Progenitor cell of endocrine pancreas (in vitro differentiated cells): ENCODE results near the gene AKT2. TPM values are rescaled to one million over a fixed set of nuclear protein-coding genes. Genes with fewer than 3 reads are reported as not detected.
"Not testable (repeated sequence)": the region's sequence is repeated elsewhere in the genome, so short reads cannot be mapped to it uniquely, and the experiment has no call there.

Experiments
- DNase-seq: peaks from one replicate; pipeline ENCODE4 v3.0.0; 2021; ENCODE audit warnings: low spot score; ENCODE audit not compliant: unreplicated experiment
- H3K27ac Mint-ChIP-seq: 2 replicates; pipeline ENCODE4 v1.8.0; 2021; ENCODE audit warnings: mild to moderate bottlenecking, moderate library complexity, mixed read lengths
- H3K27me3 Mint-ChIP-seq: 2 replicates; pipeline ENCODE4 v1.8.0; 2021; ENCODE audit warnings: mixed read lengths
- H3K36me3 Mint-ChIP-seq: 2 replicates; pipeline ENCODE4 v1.8.0; 2022; ENCODE audit warnings: mixed read lengths; ENCODE audit not compliant: insufficient read depth
- H3K4me1 Mint-ChIP-seq: 2 replicates; pipeline ENCODE4 v1.8.0; 2021; ENCODE audit warnings: low read depth, mixed read lengths
- H3K4me3 Mint-ChIP-seq: 2 replicates; pipeline ENCODE4 v1.8.0; 2021; ENCODE audit warnings: low read depth, mild to moderate bottlenecking, moderate library complexity, mixed read lengths
- H3K9me3 Mint-ChIP-seq: 2 replicates; pipeline ENCODE4 v1.8.0; 2021; ENCODE audit warnings: low read depth, mixed read lengths
- total RNA-seq: library from RNA; stranded (reverse); gene quantifications from 2 replicates; pipeline ENCODE4 v1.2.1, GENCODE V29; 2021
- TF ChIP-seq, protein P1 (sequence below): fragments of 200-600 bp; sonication (generic); IDR thresholded peaks from one replicate; pipeline ENCODE4 v1.5.0; 2021; ENCODE audit warnings: antibody characterized with exemption, mild to moderate bottlenecking; ENCODE audit not compliant: unreplicated experiment

Gene AKT2
- total RNA-seq, 1 donor from 2014 or later = 200 TPM

DNA sequence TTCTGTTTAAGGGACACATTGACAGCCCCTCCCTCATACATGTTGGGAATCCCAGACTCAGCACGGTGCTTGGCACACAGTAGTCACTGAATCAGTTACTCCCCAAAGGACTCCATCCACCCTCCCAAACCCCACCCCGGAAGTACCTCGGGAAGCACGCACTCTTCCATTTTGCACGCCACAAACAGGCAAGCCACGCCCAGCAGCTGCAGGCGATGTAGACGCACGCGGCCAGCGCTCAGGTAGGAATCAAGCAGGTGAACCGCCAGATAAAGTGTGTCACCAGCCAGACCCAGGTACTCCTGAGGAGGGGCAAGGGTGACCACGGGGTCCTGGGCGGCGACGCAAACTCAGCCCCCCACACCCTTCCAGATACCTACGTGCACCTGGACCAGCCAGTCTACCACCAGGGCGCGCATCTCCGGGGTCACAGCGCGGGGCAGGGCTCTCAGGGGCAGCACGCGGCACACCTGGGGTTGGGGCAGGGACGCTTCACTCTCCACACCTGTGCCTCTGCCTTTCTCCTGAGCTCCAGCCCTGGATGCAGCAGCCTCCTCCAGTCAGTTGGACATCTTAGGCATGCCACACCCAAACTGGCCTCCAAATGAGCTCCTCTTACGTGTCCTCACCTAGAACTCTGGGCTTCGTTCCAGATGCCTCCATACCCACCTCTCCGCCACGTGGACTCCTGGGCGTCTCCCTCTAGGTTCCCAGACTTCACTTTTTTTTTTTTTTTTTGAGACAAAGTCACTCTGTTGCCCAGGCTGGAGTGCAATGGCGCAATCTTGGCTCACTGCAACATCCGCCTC, 60.6 kb downstream of the AKT2 start:
- H3K27me3 Mint-ChIP-seq = peaks cover 63% of the 10 kb centered on the region
- no peak overlapping the region for H3K27ac Mint-ChIP-seq
- peaks cover 3% of the 10 kb centered on the region for H3K36me3 Mint-ChIP-seq
- H3K9me3 Mint-ChIP-seq = peaks cover 4% of the 10 kb centered on the region
- DNase-seq = no peak
- TF ChIP-seq, protein P1, sequence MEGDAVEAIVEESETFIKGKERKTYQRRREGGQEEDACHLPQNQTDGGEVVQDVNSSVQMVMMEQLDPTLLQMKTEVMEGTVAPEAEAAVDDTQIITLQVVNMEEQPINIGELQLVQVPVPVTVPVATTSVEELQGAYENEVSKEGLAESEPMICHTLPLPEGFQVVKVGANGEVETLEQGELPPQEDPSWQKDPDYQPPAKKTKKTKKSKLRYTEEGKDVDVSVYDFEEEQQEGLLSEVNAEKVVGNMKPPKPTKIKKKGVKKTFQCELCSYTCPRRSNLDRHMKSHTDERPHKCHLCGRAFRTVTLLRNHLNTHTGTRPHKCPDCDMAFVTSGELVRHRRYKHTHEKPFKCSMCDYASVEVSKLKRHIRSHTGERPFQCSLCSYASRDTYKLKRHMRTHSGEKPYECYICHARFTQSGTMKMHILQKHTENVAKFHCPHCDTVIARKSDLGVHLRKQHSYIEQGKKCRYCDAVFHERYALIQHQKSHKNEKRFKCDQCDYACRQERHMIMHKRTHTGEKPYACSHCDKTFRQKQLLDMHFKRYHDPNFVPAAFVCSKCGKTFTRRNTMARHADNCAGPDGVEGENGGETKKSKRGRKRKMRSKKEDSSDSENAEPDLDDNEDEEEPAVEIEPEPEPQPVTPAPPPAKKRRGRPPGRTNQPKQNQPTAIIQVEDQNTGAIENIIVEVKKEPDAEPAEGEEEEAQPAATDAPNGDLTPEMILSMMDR = no peak
- no peak overlapping the region for H3K4me3 Mint-ChIP-seq
- peaks cover 2% of the 10 kb centered on the region for H3K4me1 Mint-ChIP-seq

GRCh38 chr19:40223135-40223822, 61.9 kb downstream of the AKT2 start:
- Mint-ChIP-seq H3K27ac (no peak overlapping the region), H3K27me3 (peaks cover 75% of the 10 kb centered on the region), H3K4me1 (peaks cover 2% of the 10 kb centered on the region), H3K4me3 (no peak overlapping the region), H3K9me3 (peaks cover 4% of the 10 kb centered on the region), H3K36me3 (peaks cover 3% of the 10 kb centered on the region)
- TF ChIP-seq, protein P1 = no peak
- DNase-seq = peak; percentile 53

- Mint-ChIP-seq H3K27ac (no peak overlapping the region), H3K27me3 (peaks cover 68% of the 10 kb centered on the region), H3K9me3 (peaks cover 4% of the 10 kb centered on the region), H3K4me3 (no peak overlapping the region), H3K36me3 (peaks cover 3% of the 10 kb centered on the region), H3K4me1 (peaks cover 2% of the 10 kb centered on the region)
- DNase-seq = peak; percentile 40
- TF ChIP-seq, protein P1 = peak; percentile 73
Observed at GRCh38 chr19:40221858-40222619, 63.1 kb downstream of the AKT2 start.

DNA sequence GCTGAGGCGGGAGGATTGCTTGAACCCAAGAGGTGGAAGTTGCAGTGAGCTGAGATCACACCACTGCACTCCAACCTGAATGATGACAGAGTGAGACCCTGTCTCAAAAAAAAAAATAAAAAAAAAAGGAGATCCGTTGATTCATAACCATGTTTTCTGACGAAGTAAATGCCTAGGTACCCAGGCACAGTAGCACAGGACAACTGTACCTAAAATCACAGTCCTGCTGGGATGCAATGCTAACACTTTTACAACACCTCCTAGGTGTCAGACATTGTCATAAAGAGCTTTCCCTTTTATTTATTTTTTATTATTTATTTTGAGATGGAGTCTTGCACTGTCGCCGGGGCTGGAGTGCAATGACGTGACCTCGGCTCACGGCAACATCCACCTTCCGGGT, 64.5 kb downstream of the AKT2 start:
- DNase-seq = no peak
- H3K27me3 Mint-ChIP-seq = peaks cover 72% of the 10 kb centered on the region
- TF ChIP-seq, protein P1 = no peak
- peaks cover 4% of the 10 kb centered on the region for H3K9me3 Mint-ChIP-seq
- peaks cover 3% of the 10 kb centered on the region for H3K4me1 Mint-ChIP-seq
- no peak overlapping the region for H3K27ac Mint-ChIP-seq
- H3K4me3 Mint-ChIP-seq = no peak overlapping the region
- H3K36me3 Mint-ChIP-seq = peaks cover 3% of the 10 kb centered on the region

- Mint-ChIP-seq H3K27me3 (peaks cover 66% of the 10 kb centered on the region), H3K9me3 (peaks cover 4% of the 10 kb centered on the region), H3K36me3 (peaks cover 3% of the 10 kb centered on the region), H3K27ac (no peak overlapping the region), H3K4me3 (no peak overlapping the region), H3K4me1 (peaks cover 3% of the 10 kb centered on the region)
- TF ChIP-seq, protein P1 = no peak
- no peak for DNase-seq
Observed at GRCh38 chr19:40219721-40220276, 65.3 kb downstream of the AKT2 start.

- H3K4me3 Mint-ChIP-seq, H3K36me3 Mint-ChIP-seq, H3K4me1 Mint-ChIP-seq, H3K9me3 Mint-ChIP-seq, H3K27ac Mint-ChIP-seq, DNase-seq: not testable (repeated sequence)
- peaks cover 58% of the 10 kb centered on the region for H3K27me3 Mint-ChIP-seq
Observed at GRCh38 chr19:40219029-40219428, 66.1 kb downstream of the AKT2 start.
